GM19467 (cell line): ENCODE data around the gene CPS1.

Experiments used
- ATAC-seq: cut with Tn5 transposase; IDR thresholded peaks from one replicate; pipeline ENCODE4 v1.9.1; 2021; ENCODE audit warnings: mild to moderate bottlenecking, moderate library complexity; ENCODE audit not compliant: unreplicated experiment

CPS1 gene

DNA sequence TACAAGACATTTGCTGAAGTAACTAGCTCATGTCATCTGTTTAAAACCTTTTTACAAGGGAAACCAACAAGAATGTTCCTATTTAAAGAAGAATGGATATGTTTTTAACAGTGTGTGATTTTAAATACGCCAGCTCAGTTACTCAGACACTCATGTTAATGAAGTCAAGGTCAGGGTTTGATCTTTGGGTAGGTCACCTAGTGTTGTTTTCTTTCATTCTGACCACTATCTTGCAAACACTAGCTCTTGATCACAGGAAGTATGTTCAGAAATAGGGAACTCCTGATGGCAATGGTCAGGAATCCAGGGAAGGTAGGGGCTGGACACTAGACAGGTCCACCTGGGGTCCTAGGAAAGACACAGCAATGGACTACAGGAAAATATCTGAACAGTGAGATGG is 116.7 kb downstream of the CPS1 start:
- no peak for ATAC-seq

DNA sequence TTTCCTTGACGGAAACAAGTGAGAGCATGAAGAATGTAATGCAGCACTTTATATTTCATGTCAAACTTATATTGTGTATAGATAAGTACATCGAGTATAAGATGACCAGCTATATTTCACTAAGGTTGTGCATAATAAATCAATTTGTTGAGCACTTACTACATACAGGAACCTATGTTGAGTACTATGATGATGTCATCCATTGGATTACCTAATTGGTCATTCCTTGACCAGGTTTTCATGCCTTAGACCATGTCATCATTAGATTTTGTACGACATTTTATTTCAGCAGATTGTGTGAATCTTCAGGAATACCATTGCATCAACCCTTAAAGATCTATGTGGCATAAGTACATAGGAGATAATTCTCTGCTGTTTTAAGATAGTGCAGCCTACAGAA is 119.7 kb downstream of the CPS1 start:
- ATAC-seq, result no peak

DNA sequence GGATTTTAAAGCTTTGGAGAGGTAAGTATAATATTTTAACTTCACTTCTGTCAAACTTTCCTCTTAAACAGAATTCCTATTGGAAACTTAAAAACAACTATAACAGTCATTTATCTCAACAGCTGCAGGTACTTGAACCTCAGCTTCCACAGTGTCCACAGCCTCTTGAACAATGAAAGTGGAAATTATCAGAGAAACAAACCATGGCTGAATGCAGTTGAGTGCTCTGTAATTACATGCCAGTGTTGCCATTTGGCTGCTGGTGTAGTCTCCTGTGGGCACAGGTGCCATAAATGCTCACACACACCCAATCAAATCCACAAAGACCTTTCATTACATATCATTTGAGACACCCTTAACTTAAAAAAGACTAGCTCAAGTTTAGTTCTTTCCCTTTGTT is 125.1 kb downstream of the CPS1 start:
- no peak for ATAC-seq

DNA sequence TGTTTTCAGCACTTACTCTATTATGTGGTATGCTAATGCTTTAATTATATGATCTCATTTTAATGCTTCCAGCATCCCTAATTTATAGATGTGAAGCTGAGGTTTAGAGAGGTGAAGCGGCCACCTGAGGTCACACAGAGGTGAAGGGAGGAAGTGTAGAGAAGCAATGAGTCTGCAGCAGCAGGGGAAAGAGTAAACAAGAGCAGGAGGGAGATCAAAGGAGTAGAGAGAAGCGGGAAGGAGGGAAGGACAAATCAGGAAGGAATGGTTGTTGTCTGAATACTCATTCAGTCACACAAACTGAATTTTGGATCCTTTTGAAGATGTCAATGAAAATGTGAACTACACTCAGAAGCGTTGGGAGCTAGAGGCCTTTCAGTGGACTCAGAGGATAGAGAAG is 130.0 kb downstream of the CPS1 start:
- ATAC-seq, result no peak

DNA sequence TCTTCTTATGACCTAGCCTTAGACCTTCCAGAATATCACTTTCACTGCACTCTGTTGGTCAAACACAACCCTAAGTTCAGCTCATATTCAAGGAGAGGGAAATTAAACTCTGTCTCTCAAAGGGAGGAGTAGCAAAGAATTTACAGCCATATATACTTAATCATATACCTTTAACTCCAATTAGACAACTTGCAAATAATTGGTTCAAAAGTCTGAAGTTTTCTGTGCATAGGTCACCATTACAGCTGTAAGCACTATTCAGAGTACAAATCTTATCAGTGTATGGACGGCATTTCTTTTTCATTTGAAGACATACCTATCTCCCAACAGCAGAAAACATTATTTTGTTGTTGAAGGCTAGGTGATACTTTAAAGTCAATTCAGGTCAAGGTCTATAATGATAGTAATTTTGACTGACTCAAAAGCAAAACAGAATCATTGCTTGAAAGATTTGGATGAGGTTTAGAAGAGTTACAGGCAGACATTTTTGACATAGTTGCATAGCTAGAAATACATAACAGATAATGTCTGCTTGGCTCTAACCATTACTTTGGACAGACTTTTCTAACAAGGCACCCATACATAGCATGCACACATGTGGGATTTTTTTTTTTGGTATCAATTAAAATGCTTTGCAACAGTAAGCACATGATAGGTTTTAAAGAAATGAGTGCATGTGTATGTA is 131.5 kb downstream of the CPS1 start:
- no peak for ATAC-seq

DNA sequence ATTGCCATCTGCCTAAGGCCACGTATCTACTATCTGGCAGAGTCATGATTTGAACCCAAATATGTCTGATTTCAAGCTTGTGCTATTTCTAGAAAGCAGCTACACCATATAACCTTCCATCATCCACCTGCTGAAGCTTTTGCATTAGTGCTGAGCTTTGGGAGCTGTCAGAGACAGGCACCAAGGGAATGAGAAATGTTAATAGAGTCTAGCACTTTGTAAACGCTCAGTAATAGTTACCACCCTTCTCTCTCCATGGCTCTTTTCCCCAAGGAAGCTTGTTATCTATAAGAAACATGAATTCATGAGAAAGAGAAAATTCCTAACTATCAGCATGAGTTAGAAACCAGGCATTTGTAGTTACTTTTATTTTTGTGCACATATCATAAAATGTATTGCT is 151.5 kb downstream of the CPS1 start:
- ATAC-seq, result no peak

DNA sequence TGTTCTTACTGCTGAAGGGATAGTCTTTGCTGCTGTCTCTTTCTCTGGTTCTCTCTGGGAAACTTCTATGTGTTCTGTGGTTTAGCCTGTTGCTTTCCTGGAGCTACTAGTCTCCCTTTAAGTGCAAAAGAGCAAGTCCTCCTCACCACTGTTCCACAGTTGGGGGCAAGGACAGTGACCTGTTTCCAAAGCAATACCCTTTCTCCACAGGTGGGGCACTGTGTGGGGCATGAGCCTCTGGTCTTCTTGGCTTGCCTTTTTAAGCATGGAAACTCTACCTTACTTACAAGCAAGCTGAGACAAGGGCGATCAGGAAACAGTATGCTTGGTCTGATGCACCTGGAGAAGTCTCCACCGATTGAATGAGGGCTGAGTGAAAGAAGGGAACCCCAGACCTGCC is 156.7 kb downstream of the CPS1 start:
- no peak for ATAC-seq

DNA sequence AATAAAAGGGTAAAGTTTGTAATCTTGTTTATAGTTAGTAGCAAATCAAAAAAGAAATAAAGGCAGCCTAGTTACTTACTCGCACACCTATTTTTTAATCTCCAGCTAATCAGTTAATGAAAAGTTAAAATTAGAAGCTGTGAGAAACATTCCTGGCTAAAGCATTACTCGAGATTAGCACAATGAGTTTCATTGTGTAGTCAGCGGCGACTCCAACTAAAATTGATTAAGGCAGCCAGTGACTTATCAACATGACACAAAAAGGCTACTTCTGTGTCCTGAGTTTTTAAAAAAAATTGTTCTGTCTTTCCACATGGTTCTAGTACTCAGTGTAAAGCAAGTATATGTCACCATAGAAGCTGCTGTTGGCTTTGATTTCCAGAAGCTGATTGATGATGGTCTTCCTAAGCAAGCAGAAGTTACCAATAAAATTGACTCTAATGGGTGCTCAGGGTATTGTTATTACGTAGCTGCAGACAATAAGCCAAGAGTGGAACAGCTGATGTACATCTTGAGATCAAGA is 159.2 kb downstream of the CPS1 start:
- ATAC-seq, result no peak

DNA sequence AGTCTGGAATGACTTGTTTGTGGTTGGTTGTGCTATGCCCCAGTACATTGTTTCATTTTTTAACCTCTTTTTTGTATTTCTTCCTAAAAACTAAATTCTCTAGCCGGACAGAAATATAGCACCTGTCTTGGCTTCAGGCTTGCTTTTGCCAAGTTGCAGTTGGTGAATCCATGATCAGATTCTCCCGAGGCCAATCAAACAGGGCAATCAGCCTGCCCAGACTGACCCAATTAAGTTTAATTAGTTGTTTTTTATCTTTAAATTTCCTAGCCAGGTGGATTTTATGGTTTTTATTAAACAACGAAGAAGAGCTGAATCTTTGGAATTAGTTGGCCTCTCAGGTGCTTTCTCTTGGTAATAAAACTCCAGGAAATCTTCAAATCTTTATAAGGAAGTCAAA is 162.1 kb downstream of the CPS1 start:
- no peak for ATAC-seq

DNA sequence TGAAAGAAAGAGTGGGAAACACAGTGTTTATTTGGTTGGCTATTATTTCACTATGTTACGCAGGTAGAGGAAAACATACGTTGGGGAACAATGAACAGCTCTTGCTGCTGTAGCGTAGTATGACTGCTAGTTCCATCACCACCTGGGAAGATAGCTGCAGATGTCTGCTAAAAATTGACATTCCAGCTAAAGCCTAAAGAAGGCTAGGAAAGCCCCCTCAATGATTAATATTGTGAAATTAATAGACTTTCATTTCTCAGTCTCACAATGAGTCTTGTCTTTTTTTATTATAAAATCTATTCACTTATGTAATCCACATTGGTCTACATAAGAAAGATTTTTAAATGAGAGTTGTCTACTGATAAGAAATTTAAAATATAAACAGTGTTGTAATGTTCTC is 165.7 kb downstream of the CPS1 start:
- no peak for ATAC-seq

DNA sequence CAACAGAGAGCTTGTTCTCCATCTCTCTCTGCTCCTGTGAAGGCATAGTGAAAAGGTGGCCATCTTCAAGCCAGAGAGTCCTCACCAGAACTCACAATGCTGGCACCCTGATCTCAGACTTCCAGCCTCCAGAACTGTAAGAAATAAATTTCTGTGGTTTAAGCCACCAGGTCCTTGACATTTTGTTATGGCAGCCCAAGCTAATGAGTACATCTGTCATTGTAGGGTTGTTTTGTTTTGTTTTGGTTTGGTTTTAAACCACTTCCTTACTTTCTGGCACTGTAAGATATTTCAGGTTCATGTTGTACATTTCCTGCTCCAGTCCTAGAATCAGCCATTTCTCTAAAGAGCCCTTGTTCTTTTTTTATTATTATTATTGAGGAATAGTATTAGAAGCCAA is 171.2 kb downstream of the CPS1 start:
- peak; percentile 66 for ATAC-seq
